Tibial nerve (tissue), 4 donors: ENCODE data around the gene FRMD3. TPM values are rescaled to one million over a fixed set of nuclear protein-coding genes. Genes with fewer than 3 reads are reported as not detected.
A peak's percentile ranks its signal among the peaks of the same experiment; 100 is the strongest.

Source experiments
- DNase-seq, 2 donors: peaks; one replicate each; pipeline ENCODE4 v3.0.0-alpha.2; 2019; ENCODE audit warnings: low spot score in 2 of 2
- H3K27ac ChIP-seq, 4 donors: fragments of 200-600 bp; sonication (generic) in 3 of 4; one replicate each; pipeline ENCODE4 v1.5.1; 2017 to 2019; ENCODE audit warnings: mild to moderate bottlenecking in 1 of 4
- H3K27me3 ChIP-seq, 2 donors: fragments of 200-600 bp; sonication (generic) in 1 of 2; one replicate each; pipeline versions ENCODE4 v1.5.1 to v1.6.0; 2017 to 2019
- H3K36me3 ChIP-seq, 3 donors: fragments of 200-600 bp; sonication (generic); one replicate each; pipeline ENCODE4 v1.5.1; 2018 to 2019
- H3K4me1 ChIP-seq, 4 donors: fragments of 200-600 bp; sonication (generic) in 3 of 4; one replicate each; pipeline ENCODE4 v1.5.1; 2017 to 2019
- H3K4me3 ChIP-seq, 4 donors: fragments of 200-600 bp; sonication (generic) in 3 of 4; one replicate each; pipeline ENCODE4 v1.5.1; 2017 to 2019; ENCODE audit warnings: mild to moderate bottlenecking in 1 of 4, moderate library complexity in 1 of 4
- H3K9me3 ChIP-seq, 4 donors: fragments of 200-600 bp; sonication (generic) in 3 of 4; one replicate each; pipeline ENCODE4 v1.5.1; 2017 to 2019
- EP300 ChIP-seq, 2 donors: sonication (generic); formaldehyde crosslinking; IDR thresholded peaks; one replicate each; pipeline ENCODE4 v1.6.1; 2017; ENCODE audit warnings: antibody characterized with exemption in 2 of 2, mild to moderate bottlenecking in 1 of 2
- POLR2A ChIP-seq, 2 donors: fragments of 450-650 bp; IDR thresholded peaks; one replicate each; pipeline ENCODE4 v1.6.1; 2017; ENCODE audit warnings: antibody characterized with exemption in 2 of 2, mild to moderate bottlenecking in 2 of 2, moderate library complexity in 2 of 2
- WGBS, 2 donors: methylation state at CpG; one replicate each; pipeline ENCODE4 v1.1.5; 2018; 5-methylcytosine and 5-hydroxymethylcytosine counted together
- total RNA-seq, 4 donors: library from RNA; depleted of rRNA; stranded (reverse); fragments of >200 nt; gene quantifications; one replicate each; pipeline ENCODE4 v1.1.0, GENCODE V29; 2016
- TF ChIP-seq, protein P1 (sequence below), 5 experiments: fragments of 200-600 bp in 3 of 5; fragments of 450-650 bp in 2 of 5; sonication (generic) in 3 of 5; IDR thresholded peaks; one replicate each; pipeline ENCODE4 v1.5.1; 2016 to 2019; ENCODE audit warnings: antibody characterized with exemption in 5 of 5, mild to moderate bottlenecking in 3 of 5, moderate library complexity in 2 of 5

Gene FRMD3
- total RNA-seq, 4 donors from 2014 or later = 31.2 to 44.0 (median 34.5) TPM

DNA sequence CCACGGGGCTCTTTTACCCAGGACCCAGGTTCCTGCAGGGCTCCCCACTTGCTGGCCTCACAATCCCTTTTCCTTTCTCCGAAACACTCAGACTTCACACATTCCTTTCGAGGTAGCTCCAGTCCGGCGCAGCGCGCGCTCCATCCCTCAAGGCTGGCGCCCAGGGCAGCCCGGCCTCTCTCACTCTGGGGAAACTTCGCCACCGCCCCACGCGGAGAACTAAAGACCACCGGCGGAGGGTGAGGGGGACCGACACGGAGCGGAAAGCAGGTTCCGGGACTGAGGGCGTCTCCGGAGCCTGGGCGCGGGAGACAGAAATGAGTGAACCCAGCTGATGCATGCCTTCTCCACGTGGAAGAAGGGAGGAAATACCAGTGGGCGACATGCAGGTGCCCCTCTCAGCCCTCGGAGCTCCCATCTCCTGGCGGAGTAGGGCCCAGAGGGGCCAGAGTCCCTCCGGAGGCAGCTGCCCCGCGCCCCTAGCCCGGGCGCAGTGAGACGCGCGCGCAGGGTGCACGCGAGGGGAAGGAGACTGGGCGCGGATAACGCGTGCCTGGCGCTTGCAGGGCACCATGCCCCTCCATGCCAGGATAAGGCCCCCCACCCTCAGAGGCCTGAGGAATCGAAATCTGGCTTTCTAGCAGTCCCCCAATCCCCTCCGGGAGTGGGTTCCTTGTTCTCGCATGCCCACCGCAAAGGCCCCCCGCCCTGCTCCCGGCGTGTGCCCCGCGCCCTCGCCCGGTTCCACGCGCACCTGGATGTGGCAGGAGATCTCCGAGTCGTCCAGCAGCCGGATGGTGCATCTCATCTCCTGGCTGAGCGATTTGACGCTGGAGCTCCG is 650 bp downstream of the FRMD3 start:
- DNase-seq = no peak
- H3K36me3 ChIP-seq = no peaks in the 10 kb centered on the region
- peaks cover 0 to 29% (median 5%) of the 10 kb centered on the region in 4 donors for H3K4me1 ChIP-seq
- no peaks in the 10 kb centered on the region for H3K27me3 ChIP-seq
- peak overlapping the region; percentile 17 to 89 (median 76) for H3K27ac ChIP-seq
- WGBS, 2 donors = 0 to 3% methylated on average over 26 to 30 of the region's 63 CpGs
- TF ChIP-seq POLR2A (IDR thresholded peaks at IDR 0.05) (no peak), EP300 (IDR thresholded peaks at IDR 0.05) (no peak)
- TF ChIP-seq, protein P1, sequence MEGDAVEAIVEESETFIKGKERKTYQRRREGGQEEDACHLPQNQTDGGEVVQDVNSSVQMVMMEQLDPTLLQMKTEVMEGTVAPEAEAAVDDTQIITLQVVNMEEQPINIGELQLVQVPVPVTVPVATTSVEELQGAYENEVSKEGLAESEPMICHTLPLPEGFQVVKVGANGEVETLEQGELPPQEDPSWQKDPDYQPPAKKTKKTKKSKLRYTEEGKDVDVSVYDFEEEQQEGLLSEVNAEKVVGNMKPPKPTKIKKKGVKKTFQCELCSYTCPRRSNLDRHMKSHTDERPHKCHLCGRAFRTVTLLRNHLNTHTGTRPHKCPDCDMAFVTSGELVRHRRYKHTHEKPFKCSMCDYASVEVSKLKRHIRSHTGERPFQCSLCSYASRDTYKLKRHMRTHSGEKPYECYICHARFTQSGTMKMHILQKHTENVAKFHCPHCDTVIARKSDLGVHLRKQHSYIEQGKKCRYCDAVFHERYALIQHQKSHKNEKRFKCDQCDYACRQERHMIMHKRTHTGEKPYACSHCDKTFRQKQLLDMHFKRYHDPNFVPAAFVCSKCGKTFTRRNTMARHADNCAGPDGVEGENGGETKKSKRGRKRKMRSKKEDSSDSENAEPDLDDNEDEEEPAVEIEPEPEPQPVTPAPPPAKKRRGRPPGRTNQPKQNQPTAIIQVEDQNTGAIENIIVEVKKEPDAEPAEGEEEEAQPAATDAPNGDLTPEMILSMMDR (IDR thresholded peaks at IDR 0.05) = no peak
- no peaks in the 10 kb centered on the region for H3K9me3 ChIP-seq
- peak overlapping the region; percentile 60 to 78 (median 70) for H3K4me3 ChIP-seq

DNA sequence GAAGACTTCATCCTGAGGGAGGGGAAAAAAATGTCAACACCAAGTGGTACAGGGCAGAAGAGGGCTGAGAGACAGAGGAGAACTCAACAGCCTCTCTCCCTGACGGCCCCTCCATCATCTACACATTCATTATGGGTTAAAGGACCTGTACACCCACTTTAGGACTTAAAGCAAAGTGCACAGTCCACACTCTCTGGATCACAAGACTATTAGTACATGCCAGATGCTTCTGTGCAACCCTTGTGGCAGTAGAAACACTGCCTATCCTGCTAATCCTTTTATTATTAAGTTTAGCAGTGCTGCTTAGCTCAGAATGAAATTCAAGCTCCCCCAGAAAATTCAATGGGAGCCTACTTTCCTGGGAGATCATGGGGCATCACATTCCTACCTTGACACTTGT is 1.9 kb downstream of the FRMD3 start:
- TF ChIP-seq, protein P1 (IDR thresholded peaks at IDR 0.05) = no peak
- TF ChIP-seq EP300 (IDR thresholded peaks at IDR 0.05) = no peak
- no peak for TF ChIP-seq POLR2A (IDR thresholded peaks at IDR 0.05)
- no peaks in the 10 kb centered on the region for H3K36me3 ChIP-seq
- DNase-seq = no peak
- peak overlapping the region in 3 of 4 donors; percentile 65 to 78 (median 76) for H3K4me3 ChIP-seq
- peak overlapping the region in 1 of 4 donors; percentile 35 for H3K27ac ChIP-seq
- peaks cover 0 to 29% (median 8%) of the 10 kb centered on the region in 4 donors for H3K4me1 ChIP-seq
- WGBS, 2 donors = 48 to 52% methylated on average over 1 of the region's 1 CpG
- no peaks in the 10 kb centered on the region for H3K9me3 ChIP-seq
- H3K27me3 ChIP-seq = no peaks in the 10 kb centered on the region

DNA sequence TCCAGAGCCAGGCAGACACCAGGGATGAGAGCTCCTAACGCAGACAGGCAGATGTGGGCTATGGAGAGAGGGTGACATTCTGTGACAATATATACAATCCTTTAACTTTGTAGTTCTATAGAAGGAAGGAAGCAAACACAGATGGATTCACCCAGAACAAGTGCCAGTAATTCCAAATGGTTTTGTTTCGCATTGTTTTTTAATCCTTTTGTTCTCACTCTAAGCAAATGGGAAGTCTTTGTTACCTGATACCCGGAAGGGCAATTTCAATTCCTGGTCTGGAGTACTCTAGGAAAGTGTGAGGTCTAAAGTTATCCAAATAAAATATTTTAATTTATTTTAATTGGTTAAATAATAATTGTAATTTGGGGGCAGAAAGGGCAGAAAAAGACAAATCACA is 2.5 kb downstream of the FRMD3 start:
- Histone ChIP-seq H3K36me3 (no peaks in the 10 kb centered on the region), H3K27me3 (no peaks in the 10 kb centered on the region), H3K9me3 (no peaks in the 10 kb centered on the region), H3K27ac (peak overlapping the region in 1 of 4 donors; percentile 35), H3K4me3 (no peak overlapping the region), H3K4me1 (peaks cover 0 to 29% (median 8%) of the 10 kb centered on the region in 4 donors)
- DNase-seq = no peak
- TF ChIP-seq POLR2A (IDR thresholded peaks at IDR 0.05) (no peak), EP300 (IDR thresholded peaks at IDR 0.05) (no peak)
- TF ChIP-seq, protein P1 (IDR thresholded peaks at IDR 0.05) = no peak
- WGBS, 2 donors = 76 to 78% methylated on average over 3 of the region's 3 CpGs

DNA sequence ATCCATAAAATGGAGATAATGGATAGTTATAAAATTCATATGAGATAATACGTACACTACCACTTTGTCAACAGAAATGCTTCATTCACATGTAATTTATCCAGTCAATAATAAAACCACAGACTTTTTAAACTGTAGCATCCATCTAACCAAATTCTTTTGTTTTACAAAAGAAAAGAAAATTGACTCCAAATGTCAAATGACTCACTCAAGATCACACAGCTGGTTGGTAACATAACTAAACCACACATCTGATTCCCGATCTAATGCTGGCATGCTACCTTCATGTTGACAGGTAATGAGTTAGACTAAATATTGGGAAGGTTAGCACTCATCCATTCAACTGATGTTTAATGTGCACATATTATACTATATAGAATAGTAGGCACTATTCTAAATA is 4.9 kb downstream of the FRMD3 start:
- peaks cover 0 to 19% (median 7%) of the 10 kb centered on the region in 4 donors for H3K4me1 ChIP-seq
- H3K27me3 ChIP-seq = no peaks in the 10 kb centered on the region
- H3K4me3 ChIP-seq = no peak overlapping the region
- no peak for DNase-seq
- TF ChIP-seq POLR2A (IDR thresholded peaks at IDR 0.05) (no peak), EP300 (IDR thresholded peaks at IDR 0.05) (no peak)
- TF ChIP-seq, protein P1 (IDR thresholded peaks at IDR 0.05) = no peak
- peaks cover 0 to 7% (median 0%) of the 10 kb centered on the region in 4 donors for H3K9me3 ChIP-seq
- WGBS, 2 donors = 78 to 80% methylated on average over 2 of the region's 2 CpGs
- no peaks in the 10 kb centered on the region for H3K36me3 ChIP-seq
- H3K27ac ChIP-seq = no peak overlapping the region

DNA sequence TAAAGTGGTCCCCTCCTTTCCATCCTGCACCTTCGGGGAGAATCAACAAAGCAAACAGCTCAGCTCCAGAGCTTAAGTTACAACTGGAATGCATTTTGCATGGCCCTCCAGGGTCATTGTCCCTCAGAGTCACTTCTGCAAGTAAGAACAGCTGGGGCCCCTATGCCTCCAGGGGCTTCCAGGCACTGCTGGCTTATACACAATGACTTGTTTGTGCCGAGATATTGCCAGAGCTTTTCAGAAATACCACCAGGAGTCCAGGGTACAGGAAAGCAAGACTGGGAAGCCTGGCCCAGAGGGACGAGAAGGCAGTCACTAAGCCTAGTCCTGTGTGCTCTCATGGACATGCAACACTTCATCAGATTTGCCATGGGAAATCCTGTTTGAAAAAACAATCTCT is 11.3 kb downstream of the FRMD3 start:
- no peak for DNase-seq
- H3K36me3 ChIP-seq = no peaks in the 10 kb centered on the region
- H3K4me1 ChIP-seq = peaks cover 0 to 17% (median 2%) of the 10 kb centered on the region in 4 donors
- H3K27ac ChIP-seq = peak overlapping the region in 2 of 4 donors; percentile 1 to 70
- H3K27me3 ChIP-seq = no peaks in the 10 kb centered on the region
- peaks cover 0 to 7% (median 0%) of the 10 kb centered on the region in 4 donors for H3K9me3 ChIP-seq
- H3K4me3 ChIP-seq = no peak overlapping the region
- WGBS, 2 donors = 33 to 37% methylated on average over 3 of the region's 3 CpGs
- TF ChIP-seq, protein P1 (IDR thresholded peaks at IDR 0.05) = no peak
- no peak for TF ChIP-seq EP300 (IDR thresholded peaks at IDR 0.05)
